NCI-H82 treated with DMSO at 0.1 percent for 48 hours (cell line): Measurements from ENCODE around the gene OR11A1.

Experiments used
- DNase-seq: peaks from one replicate; lab custom pipeline; 2025; ENCODE audit not compliant: unreplicated experiment; lab: John Stamatoyannopoulos, UW

OR11A1 gene

GRCh38 chr6:29399525-29399924 is 57.3 kb downstream of the OR11A1 start:
- DNase-seq = no peak

GRCh38 chr6:29395331-29395730 is 61.5 kb downstream of the OR11A1 start, which contains the start of gene OR12D2:
Gene OR12D2 (plus strand): TSS chr6:29395631. CDS start chr6:29396700, 1,069 bp downstream.
- DNase-seq = no peak

- no peak for DNase-seq
Observed at GRCh38 chr6:29388533-29388932, 68.3 kb downstream of the OR11A1 start.

GRCh38 chr6:29376003-29376402 is 80.9 kb downstream of the OR11A1 start:
- no peak for DNase-seq
